ENCODE data around the gene ANKRD2.

GRCh38 chr10:97538411-97538810, 34.2 kb upstream of the ANKRD2 start:
- TF ChIP-seq CTCF (IDR thresholded peaks at IDR 0.05) (no peak), EP300 (IDR thresholded peaks at IDR 0.05) (no peak)
